Measurements from ENCODE around the gene TRABD.

- TF ChIP-seq ZNF384 (IDR thresholded peaks at IDR 0.05) = no peak
- no peak for TF ChIP-seq FOXK2 (IDR thresholded peaks at IDR 0.05)
- no peak for TF ChIP-seq TARDBP (IDR thresholded peaks at IDR 0.05)
- TF ChIP-seq NFRKB (IDR thresholded peaks at IDR 0.05) = no peak
- TF ChIP-seq L3MBTL2 (conservative IDR thresholded peaks at IDR 0.05) = no peak
- no peak for TF ChIP-seq HDGF (IDR thresholded peaks at IDR 0.05; ENCODE audit: borderline replicate concordance)
- no peak for TF ChIP-seq ELF4 (IDR thresholded peaks at IDR 0.05)
- no peak for TF ChIP-seq FOXM1 (IDR thresholded peaks at IDR 0.05; ENCODE audit: borderline replicate concordance)
These were observed 46.9 kb downstream of the TRABD start for GRCh38 chr22:50232481-50233151.
